Immature natural killer cell (primary cell): ENCODE data around the gene LRP1B. TPM values are rescaled to one million over a fixed set of nuclear protein-coding genes. Genes with fewer than 3 reads are reported as not detected.
"Not testable (repeated sequence)": the region's sequence is repeated elsewhere in the genome, so short reads cannot be mapped to it uniquely, and the experiment has no call there.

Experiments used
- DNase-seq, 3 donors: peaks; one replicate each; pipeline ENCODE4 v3.0.0; 2022; ENCODE audit warnings: mixed read lengths in 1 of 3
- H3K27ac Mint-ChIP-seq, 6 donors: one replicate each; pipeline ENCODE4 v1.8.0; 2020; ENCODE audit warnings: mixed read lengths in 6 of 6, mild to moderate bottlenecking in 5 of 6, inconsistent platforms in 4 of 6, moderate library complexity in 3 of 6
- H3K27me3 Mint-ChIP-seq, 3 donors: one replicate each; pipeline ENCODE4 v1.8.0; 2020 to 2021; ENCODE audit warnings: low read depth in 3 of 3, mild to moderate bottlenecking in 3 of 3, mixed read lengths in 3 of 3, moderate library complexity in 3 of 3, inconsistent platforms in 1 of 3
- H3K36me3 Mint-ChIP-seq, 3 donors: one replicate each; pipeline ENCODE4 v1.8.0; 2020; ENCODE audit warnings: mixed read lengths in 3 of 3, inconsistent platforms in 2 of 3, mild to moderate bottlenecking in 2 of 3
- H3K4me1 Mint-ChIP-seq, 2 donors: one replicate each; pipeline ENCODE4 v1.8.0; 2020; ENCODE audit warnings: inconsistent platforms in 2 of 2, mild to moderate bottlenecking in 2 of 2, mixed read lengths in 2 of 2, moderate library complexity in 1 of 2
- H3K4me3 Mint-ChIP-seq, 5 donors: one replicate each; pipeline ENCODE4 v1.8.0; 2020; ENCODE audit warnings: mild to moderate bottlenecking in 5 of 5, mixed read lengths in 5 of 5, inconsistent platforms in 3 of 5, moderate library complexity in 3 of 5
- H3K9me3 Mint-ChIP-seq, 6 donors: one replicate each; pipeline ENCODE4 v1.8.0; 2020; ENCODE audit warnings: mild to moderate bottlenecking in 6 of 6, mixed read lengths in 6 of 6, inconsistent platforms in 4 of 6, moderate library complexity in 3 of 6
- polyA plus RNA-seq, 3 donors: library from polyadenylated mRNA; unstranded; fragments of 300-500 nt; fragmentation: Illumina TruSeq; gene quantifications; one replicate each; pipeline ENCODE4 v1.2.3, GENCODE V29; 2021

LRP1B gene
- polyA plus RNA-seq, 3 donors from 2014 or later, result not detected

GRCh38 chr2:140679752-140680151 is 1451.1 kb downstream of the LRP1B start:
- no peak for DNase-seq
- peaks cover 0 to 3% (median 0%) of the 10 kb centered on the region in 3 donors for H3K36me3 Mint-ChIP-seq
- no peak overlapping the region for H3K4me3 Mint-ChIP-seq
- no peak overlapping the region for H3K27ac Mint-ChIP-seq
- peaks cover 0 to 5% (median 0%) of the 10 kb centered on the region in 3 donors for H3K27me3 Mint-ChIP-seq
- no peaks in the 10 kb centered on the region for H3K4me1 Mint-ChIP-seq
- H3K9me3 Mint-ChIP-seq, result peaks cover 0 to 48% (median 13%) of the 10 kb centered on the region in 6 donors

DNA sequence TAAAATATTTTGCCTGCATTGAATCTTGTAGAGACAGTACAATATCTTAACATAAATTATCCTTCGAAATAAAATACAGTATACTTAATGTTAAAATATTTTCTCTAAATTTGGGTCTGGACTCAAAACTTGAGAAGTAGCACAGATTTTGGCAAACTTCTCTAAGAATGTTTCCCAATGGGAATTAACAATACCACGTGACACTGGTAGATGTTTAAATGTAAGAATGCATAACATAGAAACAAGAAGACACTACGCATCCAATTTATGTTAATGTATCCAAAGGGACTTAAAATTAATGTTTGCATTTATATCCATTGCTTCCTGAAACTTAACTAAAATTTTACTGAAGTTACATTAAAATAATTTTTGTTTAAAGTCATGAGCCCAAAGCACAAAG is 1460.9 kb downstream of the LRP1B start:
- no peak for DNase-seq
- Mint-ChIP-seq H3K27ac (no peak overlapping the region), H3K9me3 (peaks cover 8 to 66% (median 29%) of the 10 kb centered on the region in 6 donors), H3K27me3 (no peaks in the 10 kb centered on the region), H3K4me3 (no peak overlapping the region), H3K4me1 (no peaks in the 10 kb centered on the region), H3K36me3 (peaks cover 0 to 5% (median 0%) of the 10 kb centered on the region in 3 donors)

DNA sequence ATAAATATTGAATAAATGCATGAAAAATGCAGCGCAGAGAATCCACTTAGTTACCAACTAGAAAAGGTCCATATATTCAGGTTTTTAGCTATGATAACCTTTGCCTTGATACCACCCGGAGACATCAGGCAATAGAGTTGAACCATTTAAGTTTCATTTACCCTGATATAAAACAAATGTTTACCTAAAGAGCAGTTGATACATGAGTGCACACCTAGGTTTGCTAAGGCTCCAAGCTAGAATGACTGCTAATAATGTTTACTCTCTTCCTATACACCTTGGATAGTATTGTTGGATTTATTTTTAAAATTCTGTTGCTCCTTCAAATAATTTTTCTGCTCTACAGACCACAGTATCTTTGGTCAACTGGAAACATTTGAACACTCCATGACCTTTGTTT is 1463.6 kb downstream of the LRP1B start:
- no peak overlapping the region for H3K4me3 Mint-ChIP-seq
- H3K36me3 Mint-ChIP-seq, result no peaks in the 10 kb centered on the region
- no peak for DNase-seq
- H3K27ac Mint-ChIP-seq, result no peak overlapping the region
- H3K9me3 Mint-ChIP-seq, result peaks cover 8 to 49% (median 16%) of the 10 kb centered on the region in 6 donors
- H3K4me1 Mint-ChIP-seq, result no peaks in the 10 kb centered on the region
- H3K27me3 Mint-ChIP-seq, result no peaks in the 10 kb centered on the region

DNA sequence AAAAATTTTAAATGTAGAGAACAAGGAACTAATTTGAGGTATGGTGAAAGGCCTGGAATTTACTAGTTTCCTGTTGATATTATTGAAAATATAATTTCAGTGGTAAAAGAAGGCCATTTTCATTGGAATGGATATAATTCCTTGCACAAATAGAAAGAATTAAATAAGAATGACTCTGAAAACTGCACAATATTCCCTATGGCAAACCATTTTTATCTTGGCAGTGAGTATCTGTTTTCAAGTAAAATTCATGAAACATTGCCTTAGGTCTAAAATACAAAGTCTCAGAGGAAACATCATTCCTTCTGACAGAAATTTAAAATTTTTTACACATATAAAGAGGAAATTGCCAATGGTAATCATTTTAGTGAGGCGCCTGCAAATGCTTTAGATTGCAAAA is 1468.3 kb downstream of the LRP1B start:
- Mint-ChIP-seq H3K9me3 (peaks cover 3 to 40% (median 11%) of the 10 kb centered on the region in 6 donors), H3K27me3 (no peaks in the 10 kb centered on the region), H3K36me3 (no peaks in the 10 kb centered on the region), H3K27ac (no peak overlapping the region), H3K4me1 (no peaks in the 10 kb centered on the region), H3K4me3 (no peak overlapping the region)
- no peak for DNase-seq

DNA sequence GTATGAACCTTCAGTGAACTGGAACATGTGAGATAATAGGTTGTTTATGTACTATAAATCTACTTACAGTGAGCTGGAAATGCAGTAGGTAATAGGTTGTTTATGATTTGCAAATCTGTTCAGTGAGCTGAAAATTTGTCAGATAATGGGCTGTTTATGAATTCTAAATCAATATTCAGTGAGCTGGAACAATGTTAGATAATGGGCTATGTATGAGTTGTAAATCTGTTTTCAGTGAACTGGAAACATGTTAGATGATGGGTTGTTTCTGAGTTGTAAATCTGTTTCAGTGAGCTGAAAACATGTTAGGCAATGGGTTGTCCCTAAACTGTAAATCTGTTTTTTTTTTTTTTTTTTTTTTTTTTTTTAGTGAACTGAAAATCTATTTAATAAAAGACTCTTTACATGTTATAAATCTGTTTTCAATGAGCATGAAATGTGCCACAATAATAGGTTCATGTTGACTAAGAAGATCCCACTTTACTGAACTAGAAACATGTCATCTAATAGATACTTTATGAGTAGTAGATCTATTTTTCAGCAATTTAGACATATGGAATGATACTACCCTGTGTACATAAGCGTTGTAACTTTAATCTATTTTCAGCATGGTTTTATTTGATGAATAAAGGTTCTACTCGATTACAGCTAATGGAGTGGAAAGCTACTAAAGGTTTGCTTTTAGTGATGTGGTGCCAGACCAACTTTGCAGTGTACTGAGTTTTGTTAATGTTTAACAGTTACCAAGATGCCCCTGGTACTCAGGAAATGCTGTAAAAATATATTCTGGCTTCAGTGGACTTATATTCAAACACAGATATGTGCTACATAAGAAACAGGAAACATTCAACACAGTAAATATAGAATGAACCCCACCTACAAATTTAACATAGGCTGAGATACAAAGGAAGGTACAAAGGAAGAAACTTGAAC is 1471.8 kb downstream of the LRP1B start:
- no peak for DNase-seq
- no peaks in the 10 kb centered on the region for H3K36me3 Mint-ChIP-seq
- H3K27ac Mint-ChIP-seq, result no peak overlapping the region
- no peaks in the 10 kb centered on the region for H3K4me1 Mint-ChIP-seq
- no peaks in the 10 kb centered on the region for H3K27me3 Mint-ChIP-seq
- H3K9me3 Mint-ChIP-seq, result peaks cover 4 to 38% (median 13%) of the 10 kb centered on the region in 6 donors
- no peak overlapping the region for H3K4me3 Mint-ChIP-seq

GRCh38 chr2:140657657-140658056 is 1473.2 kb downstream of the LRP1B start:
- Mint-ChIP-seq H3K4me3 (no peak overlapping the region), H3K4me1 (no peaks in the 10 kb centered on the region)
- DNase-seq, result no peak

DNA sequence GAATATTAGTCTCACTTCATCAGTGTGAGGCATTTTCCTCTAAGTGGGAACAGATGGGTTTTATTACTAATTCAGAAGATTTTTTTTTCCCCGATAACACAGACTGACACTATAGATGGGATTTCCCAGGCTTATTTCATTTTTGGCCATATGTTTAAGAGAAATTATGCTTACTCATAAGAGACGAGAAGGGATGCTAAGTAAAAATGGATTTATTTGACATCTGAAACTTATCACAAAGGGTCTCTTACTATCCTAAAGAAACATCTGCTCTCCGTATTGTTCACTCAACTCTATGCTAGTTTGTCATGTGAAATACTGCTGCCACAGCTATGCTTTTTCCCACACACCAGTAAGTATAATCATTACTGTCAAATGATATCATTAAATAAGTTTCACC is 1476.3 kb downstream of the LRP1B start:
- Mint-ChIP-seq H3K4me1 (no peaks in the 10 kb centered on the region), H3K9me3 (peaks cover 6 to 25% (median 16%) of the 10 kb centered on the region in 6 donors)

More at GRCh38 chr2:140657657-140658056, 1473.2 kb downstream of the LRP1B start:
- peaks cover 3 to 38% (median 17%) of the 10 kb centered on the region in 6 donors for H3K9me3 Mint-ChIP-seq
- no peaks in the 10 kb centered on the region for H3K36me3 Mint-ChIP-seq
- H3K27me3 Mint-ChIP-seq, result no peaks in the 10 kb centered on the region
- H3K27ac Mint-ChIP-seq, result no peak overlapping the region

GRCh38 chr2:140650825-140651224 is 1480.0 kb downstream of the LRP1B start:
- Mint-ChIP-seq H3K9me3 (peaks cover 5 to 24% (median 15%) of the 10 kb centered on the region in 6 donors), H3K27me3 (no peaks in the 10 kb centered on the region), H3K27ac (no peak overlapping the region), H3K4me3 (no peak overlapping the region), H3K36me3 (no peaks in the 10 kb centered on the region), H3K4me1 (no peaks in the 10 kb centered on the region)
- no peak for DNase-seq

More for the DNA sequence above, 1476.3 kb downstream of the LRP1B start:
- Mint-ChIP-seq H3K36me3 (no peaks in the 10 kb centered on the region), H3K4me3 (no peak overlapping the region), H3K27ac (no peak overlapping the region), H3K27me3 (no peaks in the 10 kb centered on the region)
- no peak for DNase-seq

DNA sequence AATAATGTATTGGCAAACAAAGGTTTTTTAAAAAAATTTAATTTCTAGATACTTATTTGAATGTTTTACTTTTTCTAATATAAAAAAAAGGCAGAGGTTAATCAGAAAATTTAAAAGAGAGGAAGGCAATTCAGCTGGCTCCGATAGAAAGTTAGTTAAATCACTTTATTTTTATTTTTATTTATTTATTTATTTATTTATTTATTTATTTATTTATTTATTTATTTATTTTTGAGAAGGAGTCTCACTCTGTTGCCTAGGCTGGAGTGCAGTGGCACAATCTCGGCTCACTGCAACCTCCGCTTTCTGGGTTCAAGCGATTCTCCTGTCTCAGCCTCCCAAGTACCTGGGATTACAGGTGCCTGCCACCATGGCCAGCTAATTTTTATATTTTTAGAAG is 1480.7 kb downstream of the LRP1B start:
- H3K4me3 Mint-ChIP-seq, H3K36me3 Mint-ChIP-seq, H3K27ac Mint-ChIP-seq, DNase-seq, H3K4me1 Mint-ChIP-seq, H3K27me3 Mint-ChIP-seq: not testable (repeated sequence)
- H3K9me3 Mint-ChIP-seq, result peaks cover 5 to 27% (median 16%) of the 10 kb centered on the region in 6 donors

GRCh38 chr2:140648393-140648792 is 1482.4 kb downstream of the LRP1B start:
- no peak for DNase-seq
- no peaks in the 10 kb centered on the region for H3K27me3 Mint-ChIP-seq
- peaks cover 2 to 19% (median 16%) of the 10 kb centered on the region in 6 donors for H3K9me3 Mint-ChIP-seq

DNA sequence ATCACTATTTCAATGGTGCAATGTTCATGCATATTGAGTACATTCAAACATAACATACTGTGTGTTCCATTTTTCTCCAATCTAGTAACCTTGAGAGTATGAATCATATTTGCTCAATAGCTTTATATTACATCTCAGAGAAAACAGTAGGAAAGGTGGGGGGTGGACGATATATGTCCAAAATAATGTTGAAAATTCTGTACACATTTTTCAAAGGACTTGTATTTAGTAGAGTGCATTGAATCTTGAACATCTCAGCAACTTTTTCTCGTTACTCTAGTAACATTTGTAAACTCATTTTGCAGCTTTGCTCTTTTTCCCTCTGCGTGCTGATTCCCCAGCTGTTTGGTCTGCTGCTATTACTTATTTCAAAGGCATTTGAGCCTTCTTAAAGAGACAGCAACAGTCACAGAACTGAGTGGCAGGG is 1487.0 kb downstream of the LRP1B start:
- Mint-ChIP-seq H3K9me3 (peaks cover 10 to 40% (median 15%) of the 10 kb centered on the region in 6 donors), H3K27me3 (peaks cover 0 to 3% (median 0%) of the 10 kb centered on the region in 3 donors), H3K36me3 (peaks cover 0 to 3% (median 0%) of the 10 kb centered on the region in 3 donors), H3K4me1 (no peaks in the 10 kb centered on the region), H3K4me3 (no peak overlapping the region), H3K27ac (no peak overlapping the region)
- no peak for DNase-seq

More at GRCh38 chr2:140648393-140648792, 1482.4 kb downstream of the LRP1B start:
- Mint-ChIP-seq H3K4me1 (no peaks in the 10 kb centered on the region), H3K4me3 (no peak overlapping the region), H3K36me3 (no peaks in the 10 kb centered on the region), H3K27ac (no peak overlapping the region)

DNA sequence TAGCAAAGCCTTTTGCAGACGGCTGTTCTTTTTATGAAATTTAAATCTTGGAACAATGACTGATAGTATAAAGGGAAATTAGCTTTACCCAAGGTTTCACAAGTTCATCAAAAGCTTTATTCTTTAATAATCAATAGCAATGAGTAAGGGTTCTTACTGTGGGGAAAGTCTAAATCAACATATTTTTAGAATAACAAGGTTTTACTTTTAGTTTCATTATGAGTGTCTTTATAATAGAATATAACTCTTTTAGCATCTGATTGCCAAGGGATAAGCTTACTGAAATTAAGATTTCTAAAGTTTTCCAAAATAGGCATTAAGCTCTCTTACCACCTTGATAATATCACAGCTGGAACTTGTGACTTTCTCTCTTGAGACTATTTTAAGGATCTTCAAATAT is 1489.7 kb downstream of the LRP1B start:
- no peak for DNase-seq
- no peaks in the 10 kb centered on the region for H3K4me1 Mint-ChIP-seq
- H3K27ac Mint-ChIP-seq, result no peak overlapping the region
- no peak overlapping the region for H3K4me3 Mint-ChIP-seq
- H3K9me3 Mint-ChIP-seq, result peaks cover 8 to 47% (median 12%) of the 10 kb centered on the region in 6 donors
- peaks cover 0 to 3% (median 0%) of the 10 kb centered on the region in 3 donors for H3K36me3 Mint-ChIP-seq
- peaks cover 0 to 3% (median 0%) of the 10 kb centered on the region in 3 donors for H3K27me3 Mint-ChIP-seq

DNA sequence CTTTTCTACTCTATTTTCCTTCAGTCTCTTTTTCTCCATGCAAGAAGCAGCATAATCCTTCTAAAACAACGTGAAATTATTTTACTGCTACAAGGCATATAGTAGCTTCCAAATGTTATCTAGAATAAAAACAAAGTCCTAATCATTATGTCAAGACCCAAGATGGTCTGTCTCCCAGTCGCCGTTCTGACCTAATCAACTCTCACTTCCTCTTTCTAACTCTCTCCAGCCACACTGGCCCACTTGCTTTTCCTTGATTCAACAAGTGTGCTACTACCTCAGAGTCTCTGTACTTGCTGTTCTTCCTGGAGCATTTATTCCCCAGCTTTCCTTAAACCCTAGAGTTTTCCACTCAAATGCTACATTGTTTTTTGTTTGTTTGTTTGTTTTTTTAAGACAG is 1491.2 kb downstream of the LRP1B start:
- Mint-ChIP-seq H3K36me3 (peaks cover 0 to 3% (median 0%) of the 10 kb centered on the region in 3 donors), H3K27ac (no peak overlapping the region), H3K9me3 (peaks cover 5 to 40% (median 10%) of the 10 kb centered on the region in 6 donors), H3K4me3 (no peak overlapping the region), H3K27me3 (peaks cover 0 to 3% (median 0%) of the 10 kb centered on the region in 3 donors), H3K4me1 (no peaks in the 10 kb centered on the region)
- DNase-seq, result no peak

DNA sequence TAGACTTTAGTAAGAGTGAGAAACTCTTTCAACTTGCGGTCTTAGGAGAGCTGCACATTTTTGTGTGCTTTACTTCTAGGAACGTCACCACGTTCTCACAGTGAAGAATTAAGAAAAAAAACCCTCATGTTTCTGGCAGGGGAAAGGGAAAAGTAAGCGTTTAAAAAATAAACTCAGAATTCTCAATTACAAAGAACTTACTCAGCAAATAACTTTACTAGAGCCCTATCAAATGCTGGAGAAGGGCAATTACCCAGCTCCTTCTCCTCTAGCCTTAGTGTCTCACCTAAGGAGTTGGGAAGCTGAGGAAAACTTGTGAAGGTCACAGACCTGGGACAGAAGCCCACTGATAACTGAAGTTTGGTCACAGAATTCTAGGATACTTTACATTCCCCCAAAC is 1500.3 kb downstream of the LRP1B start:
- Mint-ChIP-seq H3K4me1 (no peaks in the 10 kb centered on the region), H3K27me3 (no peaks in the 10 kb centered on the region), H3K27ac (no peak overlapping the region), H3K36me3 (no peaks in the 10 kb centered on the region), H3K4me3 (no peak overlapping the region), H3K9me3 (peaks cover 11 to 48% (median 33%) of the 10 kb centered on the region in 6 donors)
- no peak for DNase-seq
